Stimulated activated naive CD8-positive, alpha-beta T cell treated with anti-CD3 and anti-CD28 coated beads, Interleukin-15, Interleukin-2, amounts not matched to agents 100 ng/mL and 50 ng/mL, for 24 hours (primary cell): ENCODE measurements around the gene B2M.
A peak's percentile ranks its signal among the peaks of the same experiment; 100 is the strongest.
"Not testable (repeated sequence)": the region's sequence is repeated elsewhere in the genome, so short reads cannot be mapped to it uniquely, and the experiment has no call there.

ENCODE experiments used
- H3K27ac Mint-ChIP-seq: one replicate; pipeline ENCODE4 v1.8.0; 2021; ENCODE audit warnings: mild to moderate bottlenecking, mixed read lengths
- H3K27me3 Mint-ChIP-seq: one replicate; pipeline ENCODE4 v1.8.0; 2021; ENCODE audit warnings: mixed read lengths
- H3K36me3 Mint-ChIP-seq: one replicate; pipeline ENCODE4 v1.8.0; 2021; ENCODE audit warnings: low read depth, mixed read lengths
- H3K4me1 Mint-ChIP-seq: one replicate; pipeline ENCODE4 v1.8.0; 2021; ENCODE audit warnings: low read depth, mixed read lengths
- H3K4me3 Mint-ChIP-seq: one replicate; pipeline ENCODE4 v1.8.0; 2021; ENCODE audit warnings: mild to moderate bottlenecking, mixed read lengths
- H3K9me3 Mint-ChIP-seq: one replicate; pipeline ENCODE4 v1.8.0; 2021; ENCODE audit warnings: mixed read lengths

The B2M gene

GRCh38 chr15:44726568-44727484 is 15.5 kb downstream of the B2M start:
- Mint-ChIP-seq H3K27ac (peak overlapping the region; percentile 99), H3K4me1 (peaks cover 73% of the 10 kb centered on the region)

GRCh38 chr15:44727485-44728231 is 16.3 kb downstream of the B2M start:
- peaks cover 28% of the 10 kb centered on the region for H3K36me3 Mint-ChIP-seq
- H3K4me1 Mint-ChIP-seq = peaks cover 75% of the 10 kb centered on the region
- H3K4me3 Mint-ChIP-seq = peak overlapping the region; percentile 100
- H3K27ac Mint-ChIP-seq = peak overlapping the region; percentile 99
- no peaks in the 10 kb centered on the region for H3K9me3 Mint-ChIP-seq
- no peaks in the 10 kb centered on the region for H3K27me3 Mint-ChIP-seq

More at GRCh38 chr15:44726568-44727484, 15.5 kb downstream of the B2M start:
- Mint-ChIP-seq H3K4me3 (peak overlapping the region; percentile 100), H3K36me3 (peaks cover 20% of the 10 kb centered on the region), H3K9me3 (no peaks in the 10 kb centered on the region), H3K27me3 (no peaks in the 10 kb centered on the region)

GRCh38 chr15:44728232-44728575 is 16.9 kb downstream of the B2M start:
- peak overlapping the region; percentile 99 for H3K27ac Mint-ChIP-seq
- peaks cover 30% of the 10 kb centered on the region for H3K36me3 Mint-ChIP-seq
- peaks cover 78% of the 10 kb centered on the region for H3K4me1 Mint-ChIP-seq
- not testable (repeated sequence) for H3K9me3 Mint-ChIP-seq, H3K27me3 Mint-ChIP-seq
- peak overlapping the region; percentile 100 for H3K4me3 Mint-ChIP-seq

- no peaks in the 10 kb centered on the region for H3K9me3 Mint-ChIP-seq
- peaks cover 78% of the 10 kb centered on the region for H3K4me1 Mint-ChIP-seq
- H3K27me3 Mint-ChIP-seq = no peaks in the 10 kb centered on the region
- peaks cover 36% of the 10 kb centered on the region for H3K36me3 Mint-ChIP-seq
- peak overlapping the region; percentile 99 for H3K27ac Mint-ChIP-seq
- peak overlapping the region; percentile 100 for H3K4me3 Mint-ChIP-seq
Measured at GRCh38 chr15:44728576-44729407, 17.5 kb downstream of the B2M start.

- peak overlapping the region; percentile 100 for H3K4me3 Mint-ChIP-seq
- H3K36me3 Mint-ChIP-seq = peaks cover 37% of the 10 kb centered on the region
- H3K9me3 Mint-ChIP-seq = no peaks in the 10 kb centered on the region
- H3K4me1 Mint-ChIP-seq = peaks cover 78% of the 10 kb centered on the region
- H3K27me3 Mint-ChIP-seq = no peaks in the 10 kb centered on the region
- peak overlapping the region; percentile 99 for H3K27ac Mint-ChIP-seq
Measured at GRCh38 chr15:44729408-44730127, 18.3 kb downstream of the B2M start.

- Mint-ChIP-seq H3K27me3 (no peaks in the 10 kb centered on the region), H3K36me3 (peaks cover 37% of the 10 kb centered on the region)
Measured at GRCh38 chr15:44734839-44735481, 23.6 kb downstream of the B2M start.

GRCh38 chr15:44735482-44736180 is 24.3 kb downstream of the B2M start:
- H3K36me3 Mint-ChIP-seq = peaks cover 32% of the 10 kb centered on the region
- no peaks in the 10 kb centered on the region for H3K9me3 Mint-ChIP-seq
- H3K4me1 Mint-ChIP-seq = peaks cover 77% of the 10 kb centered on the region

More at GRCh38 chr15:44734839-44735481, 23.6 kb downstream of the B2M start:
- peaks cover 81% of the 10 kb centered on the region for H3K4me1 Mint-ChIP-seq
- H3K4me3 Mint-ChIP-seq = peak overlapping the region; percentile 86
- H3K9me3 Mint-ChIP-seq = no peaks in the 10 kb centered on the region
- H3K27ac Mint-ChIP-seq = peak overlapping the region; percentile 100

GRCh38 chr15:44736181-44736765 is 25.0 kb downstream of the B2M start, which contains the start of gene TRIM69:
TSS of gene TRIM69 (plus strand) at chr15:44736528. CDS start at chr15:44736705, 177 bp downstream.
- H3K4me1 Mint-ChIP-seq = peaks cover 74% of the 10 kb centered on the region
- no peaks in the 10 kb centered on the region for H3K27me3 Mint-ChIP-seq
- H3K27ac Mint-ChIP-seq = peak within 1 kb of the TSS; percentile 100
- H3K4me3 Mint-ChIP-seq = peak within 1 kb of the TSS; percentile 86
- peaks cover 30% of the 10 kb centered on the region for H3K36me3 Mint-ChIP-seq
- no peaks in the 10 kb centered on the region for H3K9me3 Mint-ChIP-seq

More at GRCh38 chr15:44735482-44736180, 24.3 kb downstream of the B2M start:
- Mint-ChIP-seq H3K27me3 (no peaks in the 10 kb centered on the region), H3K27ac (peak overlapping the region; percentile 100), H3K4me3 (peak overlapping the region; percentile 86)

GRCh38 chr15:44738340-44738984 is 27.1 kb downstream of the B2M start:
- Mint-ChIP-seq H3K36me3 (peaks cover 12% of the 10 kb centered on the region), H3K27ac (peak overlapping the region; percentile 65), H3K4me1 (peaks cover 53% of the 10 kb centered on the region), H3K27me3 (no peaks in the 10 kb centered on the region), H3K4me3 (peak overlapping the region; percentile 70), H3K9me3 (no peaks in the 10 kb centered on the region)

- peaks cover 45% of the 10 kb centered on the region for H3K4me1 Mint-ChIP-seq
- not testable (repeated sequence) for H3K27me3 Mint-ChIP-seq, H3K9me3 Mint-ChIP-seq, H3K4me3 Mint-ChIP-seq, H3K27ac Mint-ChIP-seq, H3K36me3 Mint-ChIP-seq
Measured at GRCh38 chr15:44739222-44739847, 28.0 kb downstream of the B2M start.

- H3K4me1 Mint-ChIP-seq = peaks cover 10% of the 10 kb centered on the region
- not testable (repeated sequence) for H3K27ac Mint-ChIP-seq, H3K36me3 Mint-ChIP-seq, H3K27me3 Mint-ChIP-seq, H3K4me3 Mint-ChIP-seq, H3K9me3 Mint-ChIP-seq
Measured at GRCh38 chr15:44743454-44743853, 32.1 kb downstream of the B2M start.

GRCh38 chr15:44753345-44753744 is 42.0 kb downstream of the B2M start:
- Mint-ChIP-seq H3K4me3 (no peak overlapping the region), H3K36me3 (peaks cover 59% of the 10 kb centered on the region), H3K4me1 (peaks cover 30% of the 10 kb centered on the region), H3K9me3 (peaks cover 20% of the 10 kb centered on the region), H3K27ac (no peak overlapping the region), H3K27me3 (no peaks in the 10 kb centered on the region)
